ENCODE data around the gene QRICH2. TPM values are rescaled to one million over a fixed set of nuclear protein-coding genes. Genes with fewer than 3 reads are reported as not detected.

Gene QRICH2
- total RNA-seq, 1 experiment from 2014 or later: 1.5 TPM

DNA sequence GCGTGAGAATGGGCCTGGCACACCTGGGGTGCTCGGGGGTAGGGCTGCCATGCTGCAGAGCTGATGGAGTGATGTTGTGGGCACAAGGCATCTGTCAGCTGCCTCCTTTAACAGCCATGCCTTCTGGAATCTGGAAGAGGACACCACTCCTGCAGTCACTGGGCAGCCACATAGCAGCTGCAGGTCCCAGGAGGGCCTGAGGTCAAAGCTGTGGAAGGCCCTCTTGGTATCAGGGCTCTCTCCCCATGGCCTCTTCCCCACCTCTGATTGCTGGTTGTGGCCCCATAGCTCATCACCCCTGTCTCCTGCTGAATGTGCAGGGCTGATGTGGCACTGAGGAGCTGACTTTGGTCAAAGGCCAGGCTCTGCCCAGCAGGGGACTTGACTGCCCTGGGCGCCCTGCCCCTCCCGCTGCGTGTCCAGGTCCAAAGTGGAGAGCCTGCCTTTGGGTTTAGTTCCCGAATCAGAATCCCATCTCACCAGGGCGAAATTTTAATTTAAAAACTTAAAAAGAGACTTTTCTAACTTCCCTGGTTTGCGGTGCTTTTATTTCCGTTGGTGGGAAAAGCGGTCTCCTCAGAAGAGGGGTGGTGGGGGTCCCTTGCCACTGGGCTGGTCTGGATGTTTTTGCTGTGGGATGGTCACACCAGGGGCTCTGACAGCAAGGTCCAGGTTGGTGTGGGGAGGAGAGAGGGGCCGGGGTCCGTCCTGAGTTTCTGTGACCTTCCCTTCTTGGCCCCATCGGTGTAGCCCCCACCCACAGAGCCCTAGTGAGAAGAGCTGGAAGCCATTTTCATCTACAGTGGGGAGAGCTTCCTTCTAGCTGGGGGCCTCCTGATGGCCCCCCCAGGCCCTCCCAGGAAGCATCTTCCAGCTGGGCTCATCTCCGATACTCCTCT lies 37.1 kb downstream of the QRICH2 start:
- CTCF ChIA-PET: interaction anchor here (0.6 kb wide), 1 partner anchor 138 kb away, joined by 3 read pairs; no protein-coding TSS in a partner anchor
- Histone ChIP-seq H3K9me3 (no peaks in the 10 kb centered on the region), H3K36me3 (ENCODE audit: control insufficient read depth, insufficient read depth, low read length) (peaks cover 3% of the 10 kb centered on the region), H3K4me1 (peaks cover 21% of the 10 kb centered on the region), H3K4me3 (ENCODE audit: low read depth, low read length) (no peak overlapping the region), H3K27me3 (replicated peaks; ENCODE audit: control insufficient read depth, insufficient read depth, low read length) (no peaks in the 10 kb centered on the region)
- Mint-ChIP-seq H3K36me3 (ENCODE audit: insufficient read depth, unreplicated experiment) (peaks cover 76% of the 10 kb centered on the region), H3K4me3 (ENCODE audit: unreplicated experiment) (no peak overlapping the region), H3K27ac (ENCODE audit: unreplicated experiment) (no peak overlapping the region), H3K9me3 (ENCODE audit: unreplicated experiment) (no peaks in the 10 kb centered on the region), H3K4me1 (ENCODE audit: low read depth, unreplicated experiment) (no peaks in the 10 kb centered on the region), H3K27me3 (ENCODE audit: insufficient read depth, unreplicated experiment) (no peaks in the 10 kb centered on the region)
- no peak for DNase-seq
- BruUV-seq (replicated peaks): no TSS peak
- POLR2A ChIA-PET: interaction anchor here (0.6 kb wide), 1 partner anchor 11 kb away, joined by 3 read pairs; no protein-coding TSS in a partner anchor
- intact Hi-C loops (cut with micrococcal nuclease; ENCODE audit: unreplicated experiment): no loop called here
- TF ChIP-seq CTCF (IDR thresholded peaks at IDR 0.05; ENCODE audit: insufficient read depth in 1 of 2, low read depth in 1 of 2, low read length in 1 of 2, severe bottlenecking in 1 of 2, unreplicated experiment in 1 of 2): no peak

DNA sequence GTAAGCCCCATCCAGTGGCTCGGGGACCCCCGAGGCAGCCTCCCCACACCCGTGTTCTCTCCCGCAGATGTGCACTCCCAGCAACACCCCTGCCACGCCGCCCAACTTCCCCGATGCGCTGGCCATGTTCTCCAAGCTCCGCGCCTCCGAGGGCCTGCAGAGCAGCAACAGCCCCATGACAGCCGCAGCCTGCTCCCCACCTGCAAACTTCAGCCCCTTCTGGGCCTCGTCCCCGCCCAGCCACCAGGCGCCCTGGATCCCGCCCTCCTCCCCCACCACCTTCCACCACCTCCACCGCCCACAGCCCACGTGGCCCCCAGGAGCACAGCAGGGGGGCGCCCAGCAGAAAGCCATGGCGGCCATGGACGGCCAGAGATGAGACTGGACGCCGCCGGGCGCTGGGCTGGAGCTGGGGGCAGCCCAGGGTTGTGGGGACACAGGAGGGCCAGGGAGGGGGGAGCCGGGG lies 37.9 kb downstream of the QRICH2 start:
- DNase-seq: no peak
- POLR2A ChIA-PET: interaction anchor here (1.0 kb wide), 1 partner anchor 11 kb away, joined by 7 read pairs; no protein-coding TSS in a partner anchor
- Mint-ChIP-seq H3K9me3 (ENCODE audit: unreplicated experiment) (no peaks in the 10 kb centered on the region), H3K36me3 (ENCODE audit: insufficient read depth, unreplicated experiment) (peaks cover 82% of the 10 kb centered on the region), H3K4me1 (ENCODE audit: low read depth, unreplicated experiment) (no peaks in the 10 kb centered on the region), H3K27ac (ENCODE audit: unreplicated experiment) (no peak overlapping the region), H3K4me3 (ENCODE audit: unreplicated experiment) (no peak overlapping the region), H3K27me3 (ENCODE audit: insufficient read depth, unreplicated experiment) (no peaks in the 10 kb centered on the region)
- Histone ChIP-seq H3K9me3 (no peaks in the 10 kb centered on the region), H3K4me3 (ENCODE audit: low read depth, low read length) (no peak overlapping the region), H3K27me3 (replicated peaks; ENCODE audit: control insufficient read depth, insufficient read depth, low read length) (no peaks in the 10 kb centered on the region), H3K36me3 (ENCODE audit: control insufficient read depth, insufficient read depth, low read length) (peaks cover 3% of the 10 kb centered on the region), H3K4me1 (peaks cover 21% of the 10 kb centered on the region)
- CTCF ChIA-PET: interaction anchor here (2.7 kb wide), 1 partner anchor 10 kb away, joined by 11 read pairs; no protein-coding TSS in a partner anchor
- intact Hi-C loops (cut with micrococcal nuclease; ENCODE audit: unreplicated experiment): no loop called here
- no TSS peak for BruUV-seq (replicated peaks)
- no peak for TF ChIP-seq CTCF (IDR thresholded peaks at IDR 0.05; ENCODE audit: insufficient read depth in 1 of 2, low read depth in 1 of 2, low read length in 1 of 2, severe bottlenecking in 1 of 2, unreplicated experiment in 1 of 2)

Data from Caco-2 (cell line).